NT2/D1 (cell line): ENCODE results near the gene PKP4.
A peak's percentile ranks its signal among the peaks of the same experiment; 100 is the strongest.
"Not testable (repeated sequence)": the region's sequence is repeated elsewhere in the genome, so short reads cannot be mapped to it uniquely, and the experiment has no call there.

Experiments
- DNase-seq: peaks from one replicate; pipeline ENCODE4 v3.0.0-alpha.2; 2011; ENCODE audit warnings: low read depth, low spot score
- H3K27me3 ChIP-seq: 2 replicates; pipeline ENCODE4 v1.6.0; 2011; ENCODE audit warnings: mild to moderate bottlenecking; ENCODE audit not compliant: insufficient read length, insufficient read depth
- H3K36me3 ChIP-seq: 2 replicates; pipeline ENCODE4 v1.6.1; 2011; ENCODE audit warnings: mild to moderate bottlenecking, low read length, mixed read lengths; ENCODE audit not compliant: insufficient read depth, insufficient read length
- H3K4me1 ChIP-seq: 2 replicates; pipeline ENCODE4 v1.5.1; 2011; ENCODE audit not compliant: insufficient read depth, insufficient read length
- H3K4me3 ChIP-seq: 2 replicates; pipeline ENCODE4 v1.5.1; 2011; ENCODE audit warnings: low read depth; ENCODE audit not compliant: insufficient read length
- H3K9ac ChIP-seq: 2 replicates; pipeline ENCODE4 v1.6.0; 2011; ENCODE audit warnings: low read depth; ENCODE audit not compliant: insufficient read length
- H3K9me3 ChIP-seq: 2 replicates; pipeline ENCODE4 v1.5.1; 2011; ENCODE audit warnings: mild to moderate bottlenecking, low read length; ENCODE audit not compliant: insufficient read depth
- SUZ12 ChIP-seq: IDR thresholded peaks from 2 replicates; pipeline ENCODE4 v1.6.1; 2011; ENCODE audit not compliant: insufficient read length, insufficient read depth; ENCODE audit errors: extremely low read depth
- YY1 ChIP-seq: IDR thresholded peaks from 2 replicates; pipeline ENCODE4 v1.6.1; 2011; ENCODE audit not compliant: insufficient read length, insufficient read depth
- ZNF274 ChIP-seq: IDR thresholded peaks from 2 replicates; pipeline ENCODE4 v1.6.1; 2011; ENCODE audit warnings: mild to moderate bottlenecking, low read depth, low read length

Gene PKP4

DNA sequence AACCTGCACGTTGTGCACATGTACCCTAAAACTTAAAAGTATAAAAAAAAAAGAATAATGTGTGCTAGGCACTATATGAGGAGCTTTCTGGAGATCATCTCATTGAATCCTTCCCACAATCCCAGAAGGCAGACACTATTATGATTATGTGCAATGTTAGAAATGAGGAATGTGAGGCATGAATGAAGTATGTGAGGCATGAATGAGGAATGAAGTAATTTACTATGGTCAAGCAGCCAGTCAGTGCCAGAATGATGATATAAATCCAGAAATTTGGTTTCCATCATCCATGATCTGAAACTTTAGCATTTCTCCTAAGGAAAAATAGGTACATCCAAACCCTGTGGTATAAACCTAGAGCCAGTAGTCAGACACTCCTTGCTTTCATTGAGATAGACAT lies 42.2 kb upstream of the PKP4 start:
- H3K9ac ChIP-seq: no peak overlapping the region
- no peaks in the 10 kb centered on the region for H3K27me3 ChIP-seq
- no peaks in the 10 kb centered on the region for H3K4me1 ChIP-seq
- no peaks in the 10 kb centered on the region for H3K36me3 ChIP-seq
- H3K9me3 ChIP-seq: peaks cover 28% of the 10 kb centered on the region
- no peak overlapping the region for H3K4me3 ChIP-seq
- no peak for DNase-seq
- no peak for TF ChIP-seq ZNF274
- TF ChIP-seq SUZ12: no peak
- TF ChIP-seq YY1: no peak

DNA sequence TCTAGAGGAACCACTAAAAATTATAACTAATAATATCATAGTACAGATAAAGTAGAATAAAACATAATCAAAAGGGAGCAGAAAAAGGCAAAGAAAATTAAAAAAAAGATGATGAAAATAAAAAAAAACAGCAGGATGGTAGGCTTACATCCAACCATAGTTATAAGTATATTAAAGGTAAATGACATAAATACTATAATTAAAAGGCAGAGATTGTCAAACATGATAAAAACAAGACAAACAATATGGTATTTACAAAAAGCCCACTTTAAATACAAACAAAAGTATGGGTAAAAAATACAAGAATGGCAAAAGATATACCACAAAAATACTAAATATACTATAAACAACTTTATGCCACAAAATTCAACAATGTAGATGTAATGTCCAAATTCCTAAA lies 24.6 kb upstream of the PKP4 start:
- TF ChIP-seq ZNF274 (no peak), YY1 (no peak), SUZ12 (no peak)
- DNase-seq: no peak
- no peaks in the 10 kb centered on the region for H3K27me3 ChIP-seq
- H3K4me1 ChIP-seq: no peaks in the 10 kb centered on the region
- H3K9ac ChIP-seq: no peak overlapping the region
- H3K4me3 ChIP-seq: no peak overlapping the region
- peaks cover 19% of the 10 kb centered on the region; the same call in 1 of the 2 replicates for H3K9me3 ChIP-seq
- no peaks in the 10 kb centered on the region for H3K36me3 ChIP-seq

DNA sequence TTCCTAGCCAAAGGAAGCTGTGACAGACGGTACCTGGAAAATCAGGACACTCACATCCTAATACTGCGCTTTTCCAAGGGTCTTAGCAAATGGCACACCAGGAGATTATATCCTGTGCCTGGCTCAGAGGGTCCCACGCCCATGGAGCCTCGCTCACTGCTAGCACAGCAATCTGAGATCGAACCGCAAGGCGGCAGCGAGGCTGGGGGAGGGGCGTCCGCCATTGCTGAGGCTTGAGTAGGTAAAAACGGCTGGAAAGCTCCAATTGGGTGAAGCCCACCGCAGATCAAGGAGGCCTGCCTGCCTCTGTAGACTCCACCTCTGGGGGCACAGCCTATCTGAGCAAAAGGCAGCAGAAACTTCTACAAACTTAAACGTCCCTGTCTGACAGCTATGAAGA lies 23.0 kb upstream of the PKP4 start:
- H3K4me3 ChIP-seq, H3K4me1 ChIP-seq, DNase-seq, H3K27me3 ChIP-seq, H3K9ac ChIP-seq, H3K36me3 ChIP-seq: not testable (repeated sequence)
- peaks cover 19% of the 10 kb centered on the region; the same call in 1 of the 2 replicates for H3K9me3 ChIP-seq

DNA sequence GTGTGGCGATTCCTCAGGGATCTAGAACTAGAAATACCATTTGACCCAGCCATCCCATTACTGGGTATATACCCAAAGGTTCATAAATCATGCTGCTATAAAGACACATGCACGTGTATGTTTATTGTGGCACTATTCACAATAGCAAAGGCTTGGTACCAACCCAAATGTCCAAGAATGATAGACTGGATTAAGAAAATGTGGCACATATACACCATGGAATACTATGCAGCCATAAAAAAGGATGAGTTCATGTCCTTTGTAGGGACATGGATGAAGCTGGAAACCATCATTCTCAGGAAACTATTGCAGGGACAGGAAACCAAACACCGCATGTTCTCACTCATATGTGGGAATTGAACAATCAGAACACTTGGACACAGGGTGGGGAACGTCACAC lies 17.7 kb upstream of the PKP4 start:
- not testable (repeated sequence) for H3K4me1 ChIP-seq, H3K9me3 ChIP-seq, H3K27me3 ChIP-seq, DNase-seq, H3K36me3 ChIP-seq, H3K4me3 ChIP-seq, H3K9ac ChIP-seq

DNA sequence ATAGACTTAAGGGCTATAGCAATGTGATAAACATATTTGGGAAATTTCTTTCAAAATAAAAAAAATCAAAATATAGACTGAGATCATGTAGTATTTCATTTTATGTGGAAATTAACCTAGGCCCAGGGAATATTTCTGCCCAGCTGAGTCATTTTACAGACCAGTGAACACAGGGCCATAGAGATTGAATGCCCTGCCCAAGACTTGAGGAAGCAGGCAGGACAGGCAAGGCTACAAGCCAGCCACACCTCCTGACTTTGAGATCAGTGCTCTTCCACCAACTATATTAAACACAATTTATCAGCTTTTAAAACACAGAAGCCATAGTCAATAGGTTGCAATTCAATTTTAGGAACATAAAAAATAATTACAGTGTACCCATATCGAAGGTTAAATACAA lies 13.1 kb upstream of the PKP4 start:
- Histone ChIP-seq H3K36me3 (no peaks in the 10 kb centered on the region), H3K27me3 (no peaks in the 10 kb centered on the region), H3K4me3 (no peak overlapping the region), H3K9me3 (no peaks in the 10 kb centered on the region), H3K9ac (no peak overlapping the region), H3K4me1 (no peaks in the 10 kb centered on the region)
- TF ChIP-seq SUZ12: no peak
- TF ChIP-seq ZNF274: no peak
- TF ChIP-seq YY1: no peak
- no peak for DNase-seq

DNA sequence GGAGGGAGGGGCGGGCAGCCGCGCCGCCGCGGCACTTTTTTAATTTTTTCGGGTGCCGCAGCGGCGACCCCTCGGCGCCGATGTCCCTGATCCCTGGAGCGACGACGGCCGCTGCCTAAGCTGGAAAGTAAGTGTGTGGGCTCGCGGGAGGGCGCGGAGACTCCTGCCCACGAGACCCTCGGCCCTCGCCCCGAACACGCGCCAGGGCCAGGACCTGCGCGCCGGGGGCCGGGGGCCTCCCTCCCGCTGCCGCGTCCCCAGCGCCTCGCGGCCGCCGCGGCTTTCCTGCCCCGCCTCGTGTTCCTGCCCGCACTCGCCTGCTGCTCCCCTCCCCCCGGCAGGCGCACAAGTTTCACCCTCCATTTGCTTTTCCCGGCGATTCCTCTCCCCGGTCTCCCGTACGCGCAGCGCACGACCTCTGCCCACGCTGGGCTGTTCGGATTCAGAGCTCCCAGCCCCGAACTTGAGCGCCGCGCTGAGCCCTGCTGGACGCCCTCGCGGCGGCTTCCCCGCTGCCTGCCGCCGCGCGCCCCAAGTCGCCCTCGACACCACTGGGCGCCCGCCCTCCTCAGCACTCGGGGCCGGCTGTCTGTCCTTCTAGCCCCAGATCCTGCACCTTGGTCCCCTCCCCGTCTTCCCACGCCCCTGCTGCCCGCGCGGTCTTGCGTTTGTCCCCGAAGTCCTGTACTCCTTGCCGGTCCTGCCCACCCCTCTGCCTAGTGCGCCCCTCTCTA lies 507 bp downstream of the PKP4 start:
- no peaks in the 10 kb centered on the region for H3K9me3 ChIP-seq
- H3K9ac ChIP-seq: peak overlapping the region; percentile 96
- no peaks in the 10 kb centered on the region for H3K27me3 ChIP-seq
- H3K36me3 ChIP-seq: peaks cover 2% of the 10 kb centered on the region
- TF ChIP-seq SUZ12 (no peak), YY1 (no peak), ZNF274 (no peak)
- peak; percentile 35 for DNase-seq
- no peaks in the 10 kb centered on the region for H3K4me1 ChIP-seq
- peak overlapping the region; percentile 85 for H3K4me3 ChIP-seq

DNA sequence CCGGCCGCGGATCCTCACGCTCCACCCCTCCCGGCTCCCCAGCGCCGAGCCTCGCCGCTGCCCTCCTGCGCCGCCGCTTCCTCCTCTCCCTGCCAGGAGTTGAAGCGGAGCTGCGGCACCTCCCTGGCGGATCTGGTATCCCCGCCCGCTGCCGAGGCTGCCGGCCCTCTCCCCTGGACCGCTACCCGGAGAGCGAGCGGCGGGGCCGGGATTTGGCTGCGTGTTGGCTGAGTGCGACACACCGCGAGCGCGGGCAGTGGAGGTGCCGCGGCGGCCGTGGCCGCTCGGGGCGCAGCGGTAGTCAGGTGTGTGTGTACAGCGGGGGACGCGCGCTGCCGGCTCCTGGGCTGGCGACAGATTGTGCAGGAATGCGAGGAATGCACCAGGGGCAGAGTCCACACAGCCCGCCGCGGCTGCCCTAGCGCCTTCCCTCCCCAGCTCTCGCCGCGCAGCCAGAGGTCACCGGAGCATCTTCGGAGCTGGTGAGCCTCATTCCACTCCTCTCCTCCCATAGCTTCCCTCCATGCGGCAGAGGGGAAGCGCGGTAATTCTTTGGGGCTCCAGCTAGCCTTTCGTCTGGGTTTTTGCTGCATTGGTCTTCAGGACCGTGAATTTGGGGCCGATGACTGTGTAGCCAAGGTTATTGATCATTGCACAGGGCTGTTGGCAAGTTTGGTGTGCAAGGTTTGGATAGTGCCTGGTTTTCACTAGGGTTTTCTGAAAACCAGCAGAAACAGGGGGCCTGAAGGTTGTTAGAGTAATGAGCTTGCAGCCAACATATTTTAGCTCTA lies 1.3 kb downstream of the PKP4 start:
- Histone ChIP-seq H3K9me3 (no peaks in the 10 kb centered on the region), H3K36me3 (peaks cover 2% of the 10 kb centered on the region), H3K4me3 (peak overlapping the region; percentile 85), H3K9ac (peak overlapping the region; percentile 96), H3K4me1 (no peaks in the 10 kb centered on the region), H3K27me3 (no peaks in the 10 kb centered on the region)
- TF ChIP-seq ZNF274 (no peak), YY1 (no peak), SUZ12 (no peak)
- peak; percentile 80 for DNase-seq

DNA sequence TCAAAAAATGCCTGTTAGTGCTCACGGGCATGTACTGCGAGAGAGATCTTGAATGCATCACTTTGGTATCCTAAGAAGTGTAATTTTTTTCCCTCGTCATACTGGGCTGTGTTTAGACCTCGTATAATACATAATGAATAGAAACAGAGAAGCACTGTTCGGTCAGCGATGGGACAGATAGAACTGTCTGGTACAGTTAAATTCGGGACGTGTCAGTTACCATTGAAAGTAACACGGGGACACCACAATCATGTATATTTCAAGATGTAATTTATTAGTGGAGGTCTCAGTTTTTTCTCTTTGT lies 1.8 kb downstream of the PKP4 start:
- Histone ChIP-seq H3K4me3 (peak overlapping the region; percentile 85), H3K9me3 (no peaks in the 10 kb centered on the region), H3K4me1 (no peaks in the 10 kb centered on the region), H3K27me3 (no peaks in the 10 kb centered on the region), H3K9ac (peak overlapping the region; percentile 96), H3K36me3 (peaks cover 2% of the 10 kb centered on the region)
- no peak for TF ChIP-seq YY1
- no peak for TF ChIP-seq ZNF274
- no peak for TF ChIP-seq SUZ12
- DNase-seq: no peak
